Measurements from ENCODE around the gene EFCAB6.

Gene EFCAB6

DNA sequence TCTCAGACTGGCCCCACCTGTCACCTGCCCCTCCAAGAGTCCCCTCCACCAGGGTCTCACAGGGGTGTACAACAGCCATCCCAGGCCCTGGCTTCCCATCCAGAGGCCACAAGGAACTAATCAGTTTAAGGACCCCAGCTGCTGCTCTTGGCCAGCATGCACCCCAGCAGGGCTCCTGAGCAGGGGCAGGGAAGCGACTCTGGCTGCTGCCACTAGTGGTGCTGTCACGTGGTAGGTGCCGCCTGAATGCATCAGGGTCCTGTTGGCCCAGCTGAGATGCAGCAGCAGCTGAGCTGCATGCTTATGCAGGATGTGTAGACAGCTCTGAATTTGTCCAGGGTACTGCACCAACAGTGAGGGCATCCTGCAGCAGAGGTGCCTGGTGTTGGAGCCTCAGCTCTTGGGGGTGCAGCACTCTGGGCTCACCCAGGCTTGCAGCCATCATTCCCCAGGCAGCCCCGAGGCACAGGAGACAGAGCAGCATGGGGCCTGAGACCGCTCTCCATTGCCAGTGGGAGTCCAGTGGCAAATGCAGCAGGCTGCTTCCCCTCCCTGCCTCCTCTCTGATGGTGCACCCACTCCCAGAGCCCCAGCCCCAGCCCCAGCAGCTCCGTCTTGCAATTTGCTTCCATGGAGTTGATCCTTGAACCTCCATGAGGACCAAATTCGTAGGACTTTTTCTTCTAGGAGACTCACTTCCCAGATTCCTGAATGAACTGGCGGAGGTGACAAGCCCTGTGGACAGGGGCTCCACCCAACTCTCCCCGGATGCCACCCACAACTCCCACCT, 301.6 kb downstream of the EFCAB6 start:
- DNase-seq (ENCODE audit: low read depth, low spot score), result no peak
- H3K4me3 ChIP-seq (ENCODE audit: low read depth, low read length), result no peak overlapping the region
- in situ Hi-C loops (cut with HindIII; ENCODE audit: low sequenced_read_pairs), result no loop called here
- TF ChIP-seq CTCF (IDR thresholded peaks at IDR 0.05; ENCODE audit: low read depth, low read length), result no peak

DNA sequence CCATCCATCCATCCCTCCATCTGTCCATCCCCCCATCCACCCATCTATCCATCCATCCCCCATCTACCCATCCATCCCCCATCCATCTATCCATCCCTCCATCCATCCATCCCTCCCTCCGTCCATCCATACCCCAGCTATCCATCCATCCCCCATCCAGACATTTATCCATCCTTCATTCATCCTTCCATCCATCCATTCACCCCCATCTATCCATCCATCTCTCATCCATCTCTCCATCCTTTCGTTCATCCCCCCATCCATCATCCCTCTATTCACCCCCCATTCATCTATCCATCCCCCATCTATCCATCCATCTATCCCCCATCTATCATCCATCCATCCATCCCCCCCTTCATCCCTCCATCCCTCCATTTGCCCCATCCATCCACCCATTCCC, 302.8 kb downstream of the EFCAB6 start:
- in situ Hi-C loops (cut with HindIII; ENCODE audit: low sequenced_read_pairs), result no loop called here

GRCh38 chr22:43508489-43508888, 303.6 kb downstream of the EFCAB6 start:
- in situ Hi-C loops (cut with HindIII; ENCODE audit: low sequenced_read_pairs), result no loop called here
- no peak for DNase-seq (ENCODE audit: low read depth, low spot score)
- H3K4me3 ChIP-seq (ENCODE audit: low read depth, low read length), result no peak overlapping the region
- no peak for TF ChIP-seq CTCF (IDR thresholded peaks at IDR 0.05; ENCODE audit: low read depth, low read length)

More for the DNA sequence above, 302.8 kb downstream of the EFCAB6 start:
- no peak for DNase-seq (ENCODE audit: low read depth, low spot score)
- no peak overlapping the region for H3K4me3 ChIP-seq (ENCODE audit: low read depth, low read length)
- no peak for TF ChIP-seq CTCF (IDR thresholded peaks at IDR 0.05; ENCODE audit: low read depth, low read length)

- no peak overlapping the region for H3K4me3 ChIP-seq (ENCODE audit: low read depth, low read length)
- no peak for TF ChIP-seq CTCF (IDR thresholded peaks at IDR 0.05; ENCODE audit: low read depth, low read length)
- in situ Hi-C loops (cut with HindIII; ENCODE audit: low sequenced_read_pairs), result no loop called here
- DNase-seq (ENCODE audit: low read depth, low spot score), result no peak
Measured at GRCh38 chr22:43507235-43507634, 304.9 kb downstream of the EFCAB6 start.

GRCh38 chr22:43506487-43506886, 305.6 kb downstream of the EFCAB6 start:
- H3K4me3 ChIP-seq (ENCODE audit: low read depth, low read length), result no peak overlapping the region
- no peak for DNase-seq (ENCODE audit: low read depth, low spot score)
- TF ChIP-seq CTCF (IDR thresholded peaks at IDR 0.05; ENCODE audit: low read depth, low read length), result no peak
- in situ Hi-C loops (cut with HindIII; ENCODE audit: low sequenced_read_pairs), result no loop called here

GRCh38 chr22:43505896-43506295, 306.2 kb downstream of the EFCAB6 start:
- no peak overlapping the region for H3K4me3 ChIP-seq (ENCODE audit: low read depth, low read length)
- no peak for TF ChIP-seq CTCF (IDR thresholded peaks at IDR 0.05; ENCODE audit: low read depth, low read length)
- in situ Hi-C loops (cut with HindIII; ENCODE audit: low sequenced_read_pairs), result no loop called here
- no peak for DNase-seq (ENCODE audit: low read depth, low spot score)

All from astrocyte of the spinal cord (primary cell).